ENCODE measurements around the gene ADAMTS12.

The ADAMTS12 gene

DNA sequence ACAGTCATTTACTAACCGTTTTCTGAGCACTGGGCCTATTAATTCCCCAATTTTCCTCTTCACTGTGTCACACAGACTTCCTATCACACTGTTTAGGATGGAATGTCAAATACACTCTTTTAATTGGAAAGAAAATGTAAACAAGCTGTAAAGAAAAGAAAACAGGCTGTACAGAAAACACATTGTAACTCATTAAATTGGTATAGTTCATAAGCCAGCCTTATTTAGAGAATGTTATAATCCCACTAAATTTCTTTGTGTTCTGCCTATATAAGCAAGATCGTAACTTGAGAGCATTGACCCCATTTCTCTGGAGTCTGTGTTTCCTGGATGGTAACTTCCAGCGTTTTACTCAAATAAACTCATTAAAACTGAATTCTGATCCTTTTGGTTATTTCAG lies 404.6 kb downstream of the ADAMTS12 start:
- DNase-seq (ENCODE audit: low read depth in 2 of 2): no peak

DNA sequence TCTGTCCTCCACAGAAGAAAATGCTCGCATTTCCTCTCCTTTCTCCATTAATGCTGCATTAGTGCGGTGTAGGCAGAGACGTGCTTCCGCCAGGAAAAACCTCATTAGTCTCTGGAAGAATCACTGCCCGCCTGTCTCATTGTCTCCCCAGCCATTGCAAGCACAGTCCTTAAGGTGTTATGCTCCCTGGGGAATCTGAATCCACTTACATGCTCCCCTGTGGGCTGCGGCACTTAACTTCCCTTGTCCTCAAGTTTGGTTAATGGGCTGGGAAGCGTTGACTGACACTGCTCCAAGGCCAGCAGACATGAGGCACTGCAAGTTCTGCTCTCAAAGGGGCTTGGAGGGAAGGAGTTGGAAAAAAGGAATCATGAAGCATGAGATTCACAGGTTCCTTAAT lies 409.5 kb downstream of the ADAMTS12 start:
- DNase-seq (ENCODE audit: low read depth in 2 of 2): no peak

DNA sequence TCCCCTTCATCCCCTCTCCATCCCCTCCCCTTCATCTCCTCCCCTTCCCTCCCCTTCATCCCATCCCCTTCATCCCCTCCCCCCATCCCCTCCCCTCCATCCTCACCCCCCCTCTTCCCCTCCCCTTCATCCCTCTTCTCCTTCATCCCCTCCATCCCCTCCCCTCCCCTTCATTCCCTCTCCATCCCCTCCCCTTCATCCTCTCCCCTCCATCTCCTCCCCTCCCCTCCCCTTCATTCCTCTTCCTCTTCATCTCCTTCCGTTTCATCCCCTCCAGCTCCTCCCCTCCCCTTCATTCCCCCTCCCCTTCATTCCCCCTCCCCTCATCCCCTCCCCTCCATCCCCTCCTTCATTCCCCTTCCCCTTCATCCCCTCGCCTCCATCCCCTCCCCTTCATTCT lies 410.9 kb downstream of the ADAMTS12 start:
- no peak for DNase-seq (ENCODE audit: low read depth in 2 of 2)

DNA sequence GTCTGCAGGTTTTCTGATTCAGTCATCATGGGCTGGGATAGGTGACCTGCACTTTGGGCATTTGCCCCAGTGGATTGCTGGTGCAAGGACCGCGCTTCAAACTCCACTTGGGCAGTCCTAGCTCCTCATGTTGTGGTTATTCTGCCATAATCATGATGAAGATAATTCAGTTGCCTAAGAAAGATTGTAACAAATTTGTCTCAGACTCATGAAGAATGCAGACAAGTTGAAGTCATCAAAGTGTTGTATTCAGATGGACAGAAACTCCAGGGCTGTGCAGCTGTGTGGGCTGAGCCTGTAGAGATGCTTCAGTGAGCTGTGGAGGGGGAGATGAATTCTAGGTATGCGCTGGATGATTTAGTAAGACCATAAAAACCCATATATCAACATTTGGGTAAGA lies 412.5 kb downstream of the ADAMTS12 start:
- no peak for DNase-seq (ENCODE audit: low read depth in 2 of 2)

DNA sequence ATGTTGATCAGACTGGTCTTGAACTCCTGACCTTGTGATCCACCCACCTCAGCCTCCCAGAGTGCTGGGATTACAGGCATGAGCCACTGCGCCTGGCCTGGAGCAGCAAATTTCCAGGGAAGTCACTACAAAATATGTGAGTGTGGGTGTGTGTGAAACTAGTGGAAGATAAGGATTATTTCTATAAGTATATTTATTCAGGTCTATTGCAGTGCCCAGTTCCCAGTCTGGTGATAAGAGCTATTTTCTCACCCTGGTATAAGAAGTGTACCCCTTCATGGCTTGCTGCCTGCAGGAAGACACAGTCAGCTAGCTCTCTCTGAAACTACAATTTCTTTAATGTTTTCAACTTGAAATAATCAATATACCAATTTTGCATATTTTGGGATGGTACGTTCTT lies 414.0 kb downstream of the ADAMTS12 start:
- DNase-seq (ENCODE audit: low read depth in 2 of 2): no peak

DNA sequence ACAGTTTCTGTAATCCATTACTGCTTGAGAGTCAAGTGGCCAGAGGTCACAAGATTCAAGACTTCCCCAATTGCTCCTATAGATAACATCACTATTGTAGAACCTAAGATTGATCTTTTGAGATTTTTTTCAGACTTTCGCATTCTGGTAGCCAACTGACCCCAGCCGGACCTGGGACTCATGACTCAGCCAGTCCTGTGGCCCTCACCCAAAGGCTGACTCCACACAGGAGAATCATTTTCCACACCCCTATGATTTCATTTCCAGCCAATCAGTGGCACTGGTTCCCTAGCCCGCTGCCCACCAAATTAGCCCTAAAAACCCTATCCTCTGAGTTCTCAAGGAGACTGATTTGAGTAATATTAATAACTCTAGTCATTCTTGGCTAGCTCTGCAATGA lies 414.8 kb downstream of the ADAMTS12 start:
- DNase-seq (ENCODE audit: low read depth in 2 of 2): no peak

DNA sequence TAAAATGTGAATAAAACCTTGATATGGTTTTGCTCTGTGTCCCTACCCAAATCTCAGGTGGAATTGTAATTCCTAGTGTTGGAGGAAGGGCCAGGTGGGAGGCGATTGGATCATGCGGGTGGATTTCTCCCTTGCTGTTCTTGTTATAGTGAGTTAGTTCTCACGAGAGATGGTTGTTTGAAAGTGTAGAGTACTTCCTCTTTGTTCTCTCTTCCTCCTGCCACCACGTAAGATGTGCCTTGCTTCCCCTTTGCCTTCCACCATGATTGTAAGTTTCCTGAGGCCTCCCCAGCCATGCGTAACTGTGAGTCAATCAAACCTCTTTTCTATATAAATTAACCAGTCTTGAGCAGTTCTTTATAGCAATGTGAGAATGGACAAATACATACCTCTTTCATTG lies 416.1 kb downstream of the ADAMTS12 start:
- DNase-seq (ENCODE audit: low read depth in 2 of 2): no peak

DNA sequence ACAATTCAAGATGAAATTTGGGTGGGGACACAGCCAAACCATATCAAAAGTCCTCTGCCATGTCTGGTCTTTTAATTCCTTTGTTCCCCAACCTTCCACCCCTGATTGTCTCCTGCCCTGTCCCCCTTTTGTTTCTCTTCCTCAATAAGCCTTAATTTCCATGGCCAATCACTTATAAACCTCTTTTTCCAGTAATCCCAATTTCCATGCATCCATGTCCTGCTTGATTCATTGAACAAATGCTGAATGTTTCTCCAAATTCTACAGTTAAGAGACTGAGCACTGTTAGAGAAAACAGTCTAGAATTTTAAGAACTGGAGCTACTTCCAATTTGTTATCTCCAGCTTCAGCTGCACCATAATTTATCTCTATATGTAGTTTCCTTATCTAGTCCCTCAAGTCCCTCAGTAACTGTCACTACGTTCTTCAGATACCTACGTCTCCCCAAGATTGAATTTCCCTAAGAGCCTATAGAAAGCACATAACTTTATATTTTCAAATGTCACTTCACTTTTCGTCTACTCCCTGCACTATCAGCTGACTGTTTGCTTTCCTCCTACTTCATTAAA lies 416.8 kb downstream of the ADAMTS12 start:
- DNase-seq (ENCODE audit: low read depth in 2 of 2): no peak

DNA sequence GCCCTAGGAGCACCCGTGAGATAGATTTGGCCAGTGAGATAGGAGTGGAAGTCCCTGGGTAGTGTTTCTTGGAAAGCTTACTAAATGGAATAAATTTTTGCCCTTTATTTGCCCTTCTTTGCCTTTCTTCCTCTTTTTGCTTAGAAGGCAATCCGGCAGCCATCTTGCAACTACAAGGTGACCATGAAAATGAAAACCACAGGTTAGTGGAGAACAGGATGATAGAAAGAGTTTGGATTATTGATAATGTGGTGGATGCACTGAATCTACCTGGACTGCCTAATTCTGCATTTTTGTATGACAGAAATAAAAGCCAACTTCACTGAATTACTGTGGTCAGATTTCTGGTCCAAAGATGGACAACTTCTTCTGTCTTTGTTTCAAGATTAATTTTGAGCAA lies 417.8 kb downstream of the ADAMTS12 start:
- no peak for DNase-seq (ENCODE audit: low read depth in 2 of 2)
